HG03064 (cell line): ENCODE measurements around the gene PRTN3.
"Not testable (repeated sequence)": the region's sequence is repeated elsewhere in the genome, so short reads cannot be mapped to it uniquely, and the experiment has no call there.

Source experiments
- ATAC-seq: cut with Tn5 transposase; IDR thresholded peaks from one replicate; pipeline ENCODE4 v1.9.1; 2021; ENCODE audit warnings: low read depth; ENCODE audit not compliant: unreplicated experiment

The PRTN3 gene

DNA sequence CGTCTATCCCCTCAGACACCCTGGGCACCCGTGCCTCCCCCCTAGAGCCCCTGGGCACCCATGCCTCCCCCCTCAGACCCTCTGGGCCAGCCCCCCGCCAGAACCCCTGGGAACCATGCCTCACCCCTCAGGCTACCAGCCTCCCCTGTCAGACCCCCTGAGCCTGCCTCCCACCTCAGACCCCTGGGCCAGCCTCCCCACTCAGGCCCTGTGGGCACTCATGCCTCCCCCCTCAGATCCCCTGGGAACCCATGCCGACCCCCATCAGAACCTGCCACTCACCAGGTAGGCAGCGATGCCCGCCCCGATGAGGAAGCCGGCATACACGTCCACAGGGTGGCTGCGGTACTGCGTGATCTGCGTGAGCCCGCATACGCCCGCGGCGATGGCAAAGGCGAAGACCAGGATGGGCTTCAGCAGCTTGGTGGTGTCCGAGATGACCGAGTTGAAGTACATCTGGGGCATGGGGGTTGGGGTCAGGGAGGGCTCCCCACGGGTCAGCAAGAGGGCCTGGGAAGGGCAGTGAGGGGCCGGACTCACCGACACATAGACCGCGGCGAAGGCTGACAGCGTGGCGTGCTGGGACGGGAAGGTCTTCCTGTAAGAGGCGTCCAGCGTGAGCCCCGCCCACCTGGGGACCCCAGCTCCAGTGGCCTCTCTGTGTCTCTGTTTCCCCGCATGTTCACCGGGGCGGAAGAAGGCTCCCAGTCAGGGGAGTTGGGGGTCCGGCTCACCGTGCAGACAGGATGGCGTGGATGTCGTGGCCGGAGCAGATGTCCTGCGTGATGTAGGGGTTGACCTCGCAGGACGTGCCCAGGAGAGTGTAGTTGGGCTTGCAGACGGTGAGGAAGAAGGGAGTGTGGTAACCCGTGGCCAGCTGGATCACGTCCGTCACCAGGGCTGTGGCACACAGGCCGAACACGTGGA lies 26.4 kb upstream of the PRTN3 start:
- no peak for ATAC-seq

DNA sequence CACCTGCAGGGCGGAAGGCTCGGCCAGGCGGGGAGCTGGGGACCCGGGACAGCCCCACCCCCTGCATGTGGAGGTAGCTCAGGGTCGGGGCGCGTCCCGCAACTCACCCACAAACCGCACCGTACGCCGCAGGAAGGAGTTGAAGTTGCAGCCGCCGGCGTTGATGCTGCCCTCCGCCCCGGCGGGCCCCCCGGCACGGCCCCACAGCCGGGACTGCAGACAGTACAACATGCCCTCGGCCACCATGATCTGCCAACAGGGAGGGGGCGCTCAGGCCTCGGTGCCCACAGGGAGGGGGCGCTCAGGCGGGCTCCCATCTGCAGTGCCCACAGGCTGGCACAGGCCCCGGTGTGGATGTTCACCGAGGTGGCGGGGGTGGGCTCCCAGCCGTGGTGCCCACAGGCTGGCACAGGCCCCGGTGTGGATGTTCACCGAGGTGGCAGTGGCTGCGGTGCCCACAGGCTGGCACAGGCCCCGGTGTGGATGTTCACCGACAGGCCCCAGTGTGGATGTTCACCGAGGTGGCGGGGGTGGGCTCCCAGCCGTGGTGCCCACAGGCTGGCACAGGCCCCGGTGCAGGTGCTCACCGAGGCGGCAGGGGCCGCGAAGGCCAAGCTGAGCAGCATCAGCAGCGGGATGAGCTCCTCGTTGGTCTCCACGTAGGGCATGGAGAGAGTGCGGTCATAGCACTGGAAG lies 25.6 kb upstream of the PRTN3 start:
- no peak for ATAC-seq

GRCh38 chr19:815775-816499 lies 24.9 kb upstream of the PRTN3 start:
- ATAC-seq, result no peak

- no peak for ATAC-seq
Measured at GRCh38 chr19:816500-816857, 24.3 kb upstream of the PRTN3 start.

DNA sequence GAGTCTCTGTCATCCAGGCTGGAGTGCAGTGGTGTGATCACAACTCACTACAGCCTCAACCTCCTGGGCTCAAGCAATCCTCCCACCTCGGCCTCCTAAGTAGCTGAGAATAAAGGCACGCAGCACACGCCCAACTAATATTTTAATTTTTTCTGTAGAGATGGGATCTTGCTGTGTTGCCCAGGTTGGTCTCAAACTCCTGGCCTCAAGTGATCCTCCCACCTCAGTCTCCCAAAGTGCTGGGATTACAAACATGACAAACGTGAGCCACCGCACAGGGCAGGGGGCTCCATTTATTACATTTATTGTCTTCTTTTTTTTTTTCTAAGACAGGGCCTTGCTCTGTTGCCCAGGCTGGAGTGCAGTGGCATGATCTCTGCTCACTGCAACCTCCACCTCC lies 20.6 kb upstream of the PRTN3 start:
- not testable (repeated sequence) for ATAC-seq

GRCh38 chr19:821231-821824 lies 19.5 kb upstream of the PRTN3 start:
- no peak for ATAC-seq

DNA sequence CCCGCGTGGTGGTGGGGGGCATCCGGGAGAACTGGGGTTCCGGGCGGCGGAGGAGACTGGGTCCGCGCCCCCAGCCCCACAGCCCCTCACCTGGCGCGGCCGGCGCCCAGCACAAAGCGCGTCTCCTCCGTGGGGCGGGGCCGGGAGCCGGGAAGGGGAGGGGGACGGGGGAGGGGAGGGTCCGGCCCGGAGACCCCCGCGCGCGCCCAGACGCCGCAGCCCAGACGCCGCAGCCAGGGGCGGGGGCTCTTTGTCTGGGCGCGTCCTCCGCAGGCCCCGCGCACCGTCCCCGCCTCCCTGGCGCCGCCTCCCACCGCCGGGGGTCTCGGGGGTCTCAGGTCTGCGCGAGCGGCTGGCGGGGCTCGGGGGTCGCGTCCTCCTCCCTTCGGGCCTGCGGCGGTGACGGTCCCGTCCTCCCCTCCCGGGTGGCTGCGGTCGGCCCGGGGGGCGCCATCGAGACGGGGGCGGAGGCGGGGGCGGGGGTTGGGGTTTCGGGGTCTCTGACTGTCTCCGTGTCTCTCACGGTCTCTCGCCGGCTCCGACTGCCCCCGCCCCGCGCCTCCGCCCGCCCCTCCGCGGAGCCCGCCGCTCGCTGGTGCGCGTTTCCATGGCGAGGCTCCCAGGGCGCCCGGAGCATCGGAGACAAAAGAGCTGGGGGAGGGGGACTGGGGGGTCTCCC lies 18.8 kb upstream of the PRTN3 start, which contains the start of gene PLPPR3:
PLPPR3 (minus strand) TSS at position 131 of the 679 bp plus-strand sequence. CDS start 396 bp downstream, outside the sequence.
- ATAC-seq, result no peak

GRCh38 chr19:823565-824121 lies 17.2 kb upstream of the PRTN3 start:
- no peak for ATAC-seq

DNA sequence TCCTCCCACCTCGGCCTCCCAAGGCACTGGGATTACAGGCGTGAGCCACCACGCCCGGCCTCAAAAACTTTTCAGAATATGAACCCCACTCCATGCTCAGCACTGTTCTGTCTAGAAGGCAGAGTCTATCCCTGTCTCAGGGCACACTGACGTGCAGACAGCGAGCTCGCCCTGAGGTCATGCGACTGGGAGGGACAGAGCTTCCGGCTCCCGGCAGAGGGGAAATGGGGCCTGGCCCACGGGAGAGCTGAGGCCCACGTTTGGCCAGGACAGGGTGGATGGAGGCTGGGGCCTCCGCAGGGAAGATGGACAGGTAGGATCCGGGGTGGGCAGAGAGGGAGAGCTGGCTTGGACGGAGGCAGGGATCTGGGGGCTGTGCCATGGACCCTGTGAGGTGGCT lies 15.9 kb upstream of the PRTN3 start:
- ATAC-seq, result no peak

DNA sequence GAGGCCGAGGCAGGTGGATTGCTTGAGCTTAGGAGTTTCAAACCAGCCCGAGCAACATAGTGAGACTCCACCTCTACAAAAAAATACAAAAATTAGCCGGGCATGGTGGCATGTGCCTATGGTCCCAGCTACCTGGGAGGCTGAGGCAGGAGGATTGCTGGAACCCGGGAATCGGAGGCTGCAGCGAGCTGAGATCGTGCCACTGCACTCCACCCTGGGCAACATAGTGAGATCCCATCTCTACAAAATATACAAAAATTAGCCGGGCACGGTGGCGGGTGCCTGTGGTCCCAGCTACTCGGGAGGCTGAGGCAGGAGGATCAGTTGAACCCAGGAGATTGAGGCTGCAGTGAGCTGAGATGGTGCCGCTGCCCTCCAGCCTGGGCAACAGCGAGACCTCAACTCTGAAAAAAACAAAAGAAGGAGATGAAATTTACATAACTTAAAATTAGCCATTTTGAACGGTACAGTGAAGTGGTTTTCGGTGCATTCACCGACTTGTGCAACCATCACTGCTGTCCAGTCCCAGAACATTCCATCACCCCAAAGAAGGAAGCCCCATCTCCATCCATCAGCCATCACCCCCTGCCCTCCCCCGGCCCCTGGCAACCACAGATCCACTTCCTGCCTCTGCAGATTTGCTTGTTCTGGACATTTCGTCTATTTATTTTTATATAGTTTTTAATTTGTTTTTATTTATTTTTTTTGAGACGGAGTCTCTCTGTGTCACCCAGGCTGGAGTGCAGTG lies 14.7 kb upstream of the PRTN3 start:
- no peak for ATAC-seq

GRCh38 chr19:827314-827709 lies 13.5 kb upstream of the PRTN3 start:
- no peak for ATAC-seq

- ATAC-seq, result no peak
Measured at GRCh38 chr19:827710-828321, 13.0 kb upstream of the PRTN3 start, which contains the start of gene AZU1. Gene AZU1, plus strand, starts transcription at chr19:827837. Its CDS starts 10 bp downstream, at chr19:827847.

- no peak for ATAC-seq
Measured at GRCh38 chr19:829129-829758, 11.6 kb upstream of the PRTN3 start.

- ATAC-seq, result no peak
Measured at GRCh38 chr19:831407-832369, 9.1 kb upstream of the PRTN3 start.

DNA sequence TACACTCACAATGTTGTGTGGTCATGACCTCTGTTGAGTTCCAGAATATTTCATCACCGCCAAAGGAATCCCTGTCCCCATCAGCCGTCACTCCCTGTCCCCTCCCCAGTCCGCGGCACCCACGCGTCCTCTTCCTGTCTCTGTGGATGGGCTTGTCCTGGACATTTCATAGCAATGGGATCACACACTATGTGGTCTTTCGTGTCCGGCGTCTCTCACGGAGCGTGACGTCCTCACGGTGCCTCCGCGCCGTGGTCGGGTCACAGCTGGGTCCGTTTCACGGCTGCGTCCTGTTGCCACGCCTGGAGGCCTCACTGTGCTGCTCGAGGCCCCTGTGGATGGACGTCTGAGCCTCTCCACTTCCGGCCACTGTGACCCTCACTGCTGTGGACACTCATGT lies 6.6 kb upstream of the PRTN3 start:
- no peak for ATAC-seq

DNA sequence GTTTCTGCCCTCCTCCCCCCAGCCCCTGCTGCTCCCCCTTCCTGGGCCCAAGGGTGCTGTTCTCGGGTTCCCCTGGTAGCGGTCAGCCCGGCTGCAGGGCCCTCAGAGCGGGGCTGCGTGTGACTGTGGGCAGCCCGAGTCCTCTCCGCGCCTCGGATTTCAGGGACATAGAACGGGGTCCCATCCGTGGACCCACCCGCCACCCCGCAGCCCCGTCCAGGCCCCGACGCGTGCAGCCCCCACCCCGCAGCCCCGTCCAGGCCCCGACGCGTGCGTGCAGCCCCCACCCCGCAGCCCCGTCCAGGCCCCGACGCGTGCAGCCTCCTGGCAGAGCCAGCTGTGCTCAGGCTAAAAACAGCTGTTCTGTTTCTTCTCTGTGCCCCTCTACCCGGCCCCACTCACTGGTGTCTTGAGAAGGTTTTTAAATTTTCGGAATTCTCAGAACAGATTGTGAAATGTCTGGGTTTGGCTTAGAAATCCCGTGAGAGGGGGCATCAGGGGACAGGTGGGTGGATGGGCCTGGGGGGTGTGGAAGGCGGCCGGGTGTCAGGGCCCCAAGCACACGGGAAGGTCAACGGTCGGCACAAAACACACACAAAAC lies 5.5 kb upstream of the PRTN3 start:
- no peak for ATAC-seq

DNA sequence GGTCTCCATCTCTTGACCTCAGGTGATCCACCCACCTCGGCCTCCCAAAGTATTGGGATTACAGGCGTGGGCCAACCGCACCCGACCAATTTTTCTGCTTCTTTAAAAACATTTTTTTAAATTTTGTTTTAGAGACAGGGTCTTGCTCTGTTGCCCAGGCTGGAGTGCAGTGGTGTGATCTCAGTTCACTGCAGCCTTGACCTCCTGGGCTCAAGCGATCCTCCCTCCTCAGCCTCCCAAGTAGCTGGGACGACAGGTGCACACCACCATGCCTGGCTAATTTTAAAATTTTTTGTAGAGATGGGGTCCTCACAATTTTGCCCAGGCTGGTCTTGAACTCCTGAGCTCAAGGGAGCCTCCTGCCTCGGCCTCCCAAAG lies 2.0 kb downstream of the PRTN3 start:
- ATAC-seq, result not testable (repeated sequence)
